ENCODE results near the gene ZRANB3.
A peak's percentile ranks its signal among the peaks of the same experiment; 100 is the strongest.
"Not testable (repeated sequence)": the region's sequence is repeated elsewhere in the genome, so short reads cannot be mapped to it uniquely, and the experiment has no call there.

ZRANB3 gene

GRCh38 chr2:135530313-135531230 lies at the start of gene ZRANB3:
Gene ZRANB3 (minus strand): TSS chr2:135531218.
- DNase-seq, result peak; percentile 97

- DNase-seq, result no peak
Measured at GRCh38 chr2:135573620-135574019, 42.6 kb upstream of the ZRANB3 start.

GRCh38 chr2:135570884-135571283 lies 39.9 kb upstream of the ZRANB3 start:
- no peak for DNase-seq

GRCh38 chr2:135563793-135564192 lies 32.8 kb upstream of the ZRANB3 start:
- no peak for DNase-seq

- no peak for DNase-seq
Measured at GRCh38 chr2:135561925-135562324, 30.9 kb upstream of the ZRANB3 start.

- no peak for DNase-seq
Measured at GRCh38 chr2:135557530-135557929, 26.5 kb upstream of the ZRANB3 start.

- DNase-seq, result no peak
Measured at GRCh38 chr2:135555311-135555710, 24.3 kb upstream of the ZRANB3 start.

GRCh38 chr2:135552887-135553286 lies 21.9 kb upstream of the ZRANB3 start:
- DNase-seq, result no peak

GRCh38 chr2:135551356-135551755 lies 20.3 kb upstream of the ZRANB3 start:
- no peak for DNase-seq

GRCh38 chr2:135547311-135547710 lies 16.3 kb upstream of the ZRANB3 start:
- DNase-seq, result no peak

GRCh38 chr2:135546436-135546835 lies 15.4 kb upstream of the ZRANB3 start:
- DNase-seq, result no peak

GRCh38 chr2:135533545-135533944 lies 2.5 kb upstream of the ZRANB3 start:
- DNase-seq, result not testable (repeated sequence)

GRCh38 chr2:135532581-135532980 lies 1.6 kb upstream of the ZRANB3 start:
- no peak for DNase-seq

GRCh38 chr2:135531231-135532197 lies 496 bp upstream of the ZRANB3 start, which contains the start of gene R3HDM1:
Gene R3HDM1 (plus strand): TSS chr2:135531484. CDS start chr2:135604846, 73,362 bp downstream.
- DNase-seq, result peak; percentile 100

GRCh38 chr2:135528006-135528405 lies 3.0 kb downstream of the ZRANB3 start:
- no peak for DNase-seq

- no peak for DNase-seq
Measured at GRCh38 chr2:135525786-135526185, 5.2 kb downstream of the ZRANB3 start.

- no peak for DNase-seq
Measured at GRCh38 chr2:135512099-135512498, 18.9 kb downstream of the ZRANB3 start.

- DNase-seq, result no peak
Measured at GRCh38 chr2:135510577-135510976, 20.4 kb downstream of the ZRANB3 start.

GRCh38 chr2:135504811-135505210 lies 26.2 kb downstream of the ZRANB3 start:
- no peak for DNase-seq

GRCh38 chr2:135498588-135498987 lies 32.4 kb downstream of the ZRANB3 start:
- DNase-seq, result not testable (repeated sequence)

- no peak for DNase-seq
Measured at GRCh38 chr2:135494917-135495316, 36.1 kb downstream of the ZRANB3 start.

GRCh38 chr2:135494503-135494902 lies 36.5 kb downstream of the ZRANB3 start:
- DNase-seq, result no peak

- DNase-seq, result no peak
Measured at GRCh38 chr2:135490376-135490775, 40.6 kb downstream of the ZRANB3 start.

All from COR-L47 (cell line).